Measurements from ENCODE around the gene AP2B1.

AP2B1 gene

DNA sequence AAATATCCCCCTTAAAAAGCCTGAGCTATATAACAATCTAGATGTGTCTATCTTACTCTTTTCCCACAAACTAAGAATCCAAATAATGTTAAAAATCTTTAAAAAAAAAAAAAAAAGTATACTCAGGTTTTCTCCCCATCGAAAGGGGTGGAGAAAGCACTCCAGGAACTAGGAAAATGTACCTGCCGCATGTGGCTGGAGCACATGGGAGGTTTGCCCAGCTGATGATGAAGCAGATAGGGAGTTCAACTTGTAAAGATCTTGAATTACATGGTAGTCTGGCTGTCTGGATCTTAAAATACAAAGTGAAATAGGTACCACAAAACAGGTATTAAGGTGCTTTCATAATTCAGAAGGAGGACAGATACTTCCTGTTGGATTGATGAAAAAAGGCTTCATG, 17.7 kb upstream of the AP2B1 start:
- TF ChIP-seq, protein P1, sequence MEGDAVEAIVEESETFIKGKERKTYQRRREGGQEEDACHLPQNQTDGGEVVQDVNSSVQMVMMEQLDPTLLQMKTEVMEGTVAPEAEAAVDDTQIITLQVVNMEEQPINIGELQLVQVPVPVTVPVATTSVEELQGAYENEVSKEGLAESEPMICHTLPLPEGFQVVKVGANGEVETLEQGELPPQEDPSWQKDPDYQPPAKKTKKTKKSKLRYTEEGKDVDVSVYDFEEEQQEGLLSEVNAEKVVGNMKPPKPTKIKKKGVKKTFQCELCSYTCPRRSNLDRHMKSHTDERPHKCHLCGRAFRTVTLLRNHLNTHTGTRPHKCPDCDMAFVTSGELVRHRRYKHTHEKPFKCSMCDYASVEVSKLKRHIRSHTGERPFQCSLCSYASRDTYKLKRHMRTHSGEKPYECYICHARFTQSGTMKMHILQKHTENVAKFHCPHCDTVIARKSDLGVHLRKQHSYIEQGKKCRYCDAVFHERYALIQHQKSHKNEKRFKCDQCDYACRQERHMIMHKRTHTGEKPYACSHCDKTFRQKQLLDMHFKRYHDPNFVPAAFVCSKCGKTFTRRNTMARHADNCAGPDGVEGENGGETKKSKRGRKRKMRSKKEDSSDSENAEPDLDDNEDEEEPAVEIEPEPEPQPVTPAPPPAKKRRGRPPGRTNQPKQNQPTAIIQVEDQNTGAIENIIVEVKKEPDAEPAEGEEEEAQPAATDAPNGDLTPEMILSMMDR (IDR thresholded peaks at IDR 0.05; ENCODE audit: low read depth, low read length, missing control alignments) = no peak
- peak overlapping the region; percentile 97 for H3K4me3 ChIP-seq (replicated peaks; ENCODE audit: low read depth, low read length)

DNA sequence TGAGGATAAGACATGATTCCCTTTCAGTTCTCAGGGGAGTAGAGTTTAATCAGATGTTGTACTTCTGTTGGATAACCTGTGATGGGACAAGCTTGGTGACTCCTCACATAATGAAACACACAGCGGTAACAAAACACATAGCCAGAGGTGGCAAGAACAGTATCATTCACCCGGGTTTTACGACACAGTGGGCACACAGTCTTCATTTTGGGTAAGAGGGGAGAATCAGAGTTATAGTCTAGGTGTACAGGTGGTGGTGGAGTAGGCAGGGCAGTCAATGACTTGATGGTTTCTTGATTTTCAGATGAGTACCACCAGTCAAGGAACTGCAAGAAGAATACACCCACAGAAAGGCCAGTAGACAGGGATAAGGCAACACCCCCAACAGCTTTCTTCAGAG, 11.4 kb upstream of the AP2B1 start:
- DNase-seq (ENCODE audit: extremely low read depth, low read depth) = no peak
- TF ChIP-seq, protein P1 (IDR thresholded peaks at IDR 0.05; ENCODE audit: low read depth, low read length, missing control alignments) = no peak
- H3K4me3 ChIP-seq (replicated peaks; ENCODE audit: low read depth, low read length) = no peak overlapping the region

More for the DNA sequence above, 17.7 kb upstream of the AP2B1 start:
- no peak for DNase-seq (ENCODE audit: extremely low read depth, low read depth)

DNA sequence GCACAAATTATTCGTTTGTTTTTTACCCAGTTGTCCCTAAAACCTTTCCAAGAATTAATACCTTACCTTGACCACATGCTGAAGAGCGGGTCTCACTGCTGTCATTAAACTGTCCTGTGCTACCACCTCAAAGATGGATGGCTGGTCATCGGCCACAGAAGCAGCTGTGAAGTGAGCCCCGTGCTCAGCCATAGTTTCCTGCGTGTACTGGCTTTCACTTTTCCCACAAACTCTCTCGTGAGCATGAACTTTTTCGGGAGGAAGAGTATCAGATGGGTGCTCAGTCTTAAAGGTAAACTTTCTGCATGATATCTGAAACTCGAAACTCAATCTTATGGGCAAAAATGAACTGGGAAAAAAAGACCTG, 9.3 kb upstream of the AP2B1 start:
- no peak for DNase-seq (ENCODE audit: extremely low read depth, low read depth)
- H3K4me3 ChIP-seq (replicated peaks; ENCODE audit: low read depth, low read length) = peak overlapping the region; percentile 74
- TF ChIP-seq, protein P1 (IDR thresholded peaks at IDR 0.05; ENCODE audit: low read depth, low read length, missing control alignments) = no peak

DNA sequence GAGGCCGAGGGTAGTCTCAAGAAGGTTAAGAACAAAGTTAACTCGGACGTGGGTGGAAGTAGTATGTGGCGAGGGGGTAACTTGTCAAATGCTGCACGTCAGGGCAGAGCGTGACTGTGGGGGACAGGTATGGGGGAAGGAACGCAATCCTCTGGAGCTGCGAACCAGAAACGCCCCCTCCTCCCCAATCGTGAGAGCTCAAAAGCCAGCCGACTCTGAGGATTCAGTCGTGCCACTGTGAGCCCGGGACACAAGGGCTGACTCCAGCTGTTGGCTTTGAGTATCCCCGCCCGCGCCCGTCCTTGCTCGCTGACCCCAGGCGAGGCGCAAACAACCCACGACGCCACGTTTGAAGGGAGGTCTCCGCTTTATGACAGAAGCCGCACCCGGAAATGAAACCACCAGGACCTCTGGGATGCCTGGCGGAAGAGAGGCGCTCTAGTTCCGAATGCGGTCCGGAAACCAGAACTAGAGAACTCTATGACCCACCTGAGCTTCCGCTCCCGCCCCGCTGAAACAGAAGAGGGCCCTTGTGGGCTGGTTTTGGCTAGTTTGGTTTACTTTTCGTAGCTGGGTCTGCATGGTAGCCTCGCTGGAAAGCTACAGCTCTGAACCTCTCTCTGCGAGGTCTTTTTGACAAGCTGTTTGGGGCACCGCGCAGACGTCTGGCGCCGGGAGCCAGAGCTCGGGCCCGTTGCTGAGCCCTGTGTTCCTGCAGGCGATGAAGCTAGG, 8.8 kb upstream of the AP2B1 start, which contains the start of gene PEX12:
PEX12 (minus strand) TSS at position 375 of the 732 bp plus-strand sequence. CDS start 550 bp downstream, outside the sequence.
- H3K4me3 ChIP-seq (replicated peaks; ENCODE audit: low read depth, low read length) = peak within 1 kb of the TSS; percentile 74
- TF ChIP-seq, protein P1 (IDR thresholded peaks at IDR 0.05; ENCODE audit: low read depth, low read length, missing control alignments) = no peak
- DNase-seq (ENCODE audit: extremely low read depth, low read depth) = peak; percentile 82

DNA sequence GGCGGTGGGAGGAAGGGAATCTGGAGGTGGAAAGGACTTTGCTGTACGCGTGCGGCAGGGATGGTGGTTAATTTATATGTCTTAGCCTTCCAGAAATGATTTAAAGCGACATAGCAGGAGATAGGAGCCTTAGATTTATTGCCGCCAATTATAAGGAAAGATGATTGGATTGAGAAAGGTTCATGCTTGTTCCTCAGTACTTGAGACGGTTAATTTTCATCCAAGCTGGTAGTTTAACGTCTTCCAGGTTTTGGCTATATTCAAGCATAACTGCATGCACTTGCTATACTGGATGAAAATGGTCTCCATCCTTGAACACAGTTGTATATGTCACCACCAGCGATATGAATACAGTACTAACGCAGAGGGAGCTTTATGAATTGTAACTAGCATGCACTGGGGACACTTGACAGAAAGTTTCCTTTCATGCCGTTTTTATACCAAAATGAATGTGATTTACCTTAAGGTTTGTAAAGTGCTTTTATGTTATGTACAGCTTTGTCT, 8.1 kb upstream of the AP2B1 start:
- no peak for DNase-seq (ENCODE audit: extremely low read depth, low read depth)
- TF ChIP-seq, protein P1 (IDR thresholded peaks at IDR 0.05; ENCODE audit: low read depth, low read length, missing control alignments) = no peak

DNA sequence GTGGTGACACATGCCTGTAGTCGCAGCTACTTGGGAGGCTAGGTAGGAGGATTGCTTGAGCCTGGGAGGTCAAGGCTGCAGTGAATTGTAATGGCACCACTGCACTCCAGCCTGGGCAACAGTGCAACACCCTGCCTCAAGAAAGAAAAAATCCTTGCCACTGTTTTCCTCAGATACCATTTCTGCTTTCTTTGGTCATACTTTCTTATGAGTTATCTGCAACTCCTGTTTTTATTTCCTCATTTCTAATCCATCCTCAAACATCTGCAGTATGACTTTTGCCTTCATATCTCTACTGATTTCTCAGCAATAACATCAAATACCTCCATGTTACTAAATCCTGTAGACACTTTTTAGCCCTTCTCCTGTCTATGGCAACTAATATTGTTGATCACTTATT, 3.1 kb upstream of the AP2B1 start:
- no peak for DNase-seq (ENCODE audit: extremely low read depth, low read depth)
- no peak overlapping the region for H3K4me3 ChIP-seq (replicated peaks; ENCODE audit: low read depth, low read length)
- TF ChIP-seq, protein P1 (IDR thresholded peaks at IDR 0.05; ENCODE audit: low read depth, low read length, missing control alignments) = no peak

More for the DNA sequence above, 8.1 kb upstream of the AP2B1 start:
- H3K4me3 ChIP-seq (replicated peaks; ENCODE audit: low read depth, low read length) = peak overlapping the region; percentile 74

Measured in HFF-Myc (cell line).